GM19467 (cell line): ENCODE results near the gene RAP1GAP.

Experiments used
- ATAC-seq: cut with Tn5 transposase; IDR thresholded peaks from one replicate; pipeline ENCODE4 v1.9.1; 2021; ENCODE audit warnings: mild to moderate bottlenecking, moderate library complexity; ENCODE audit not compliant: unreplicated experiment

RAP1GAP gene

DNA sequence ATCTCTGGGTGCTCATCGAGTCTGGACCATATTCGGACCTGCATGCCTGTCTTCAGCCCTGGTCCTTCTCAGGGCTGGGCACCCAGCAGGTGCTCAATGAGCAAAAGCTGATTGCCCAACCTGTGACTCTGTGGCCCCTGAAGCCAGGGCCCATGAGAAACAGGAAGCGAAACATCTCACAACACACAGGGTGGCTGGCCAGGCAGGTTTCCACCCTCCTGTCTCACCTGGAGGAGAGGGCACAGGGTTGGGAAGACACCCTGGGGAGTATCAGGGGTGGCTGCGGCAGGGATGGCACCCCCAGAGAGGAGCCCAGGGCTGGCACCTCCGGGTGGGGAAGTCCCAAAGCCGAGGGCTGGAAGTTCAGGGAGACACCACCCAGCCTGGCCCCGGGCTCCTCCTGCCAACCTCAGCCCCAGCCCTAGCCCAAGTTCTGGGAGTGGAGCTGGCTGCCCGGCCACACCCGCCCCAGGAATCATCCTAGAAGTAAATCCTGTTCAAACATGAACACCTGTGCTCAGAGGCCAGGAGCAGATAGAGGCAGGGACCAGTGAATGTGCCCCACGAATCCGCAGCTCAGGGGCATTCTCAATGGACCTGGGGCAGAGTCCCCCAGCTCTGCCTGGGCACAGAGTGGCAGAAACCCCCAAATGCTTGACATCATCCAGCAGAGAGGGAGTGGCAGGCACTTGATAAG is 54.6 kb downstream of the RAP1GAP start:
- ATAC-seq, result no peak

DNA sequence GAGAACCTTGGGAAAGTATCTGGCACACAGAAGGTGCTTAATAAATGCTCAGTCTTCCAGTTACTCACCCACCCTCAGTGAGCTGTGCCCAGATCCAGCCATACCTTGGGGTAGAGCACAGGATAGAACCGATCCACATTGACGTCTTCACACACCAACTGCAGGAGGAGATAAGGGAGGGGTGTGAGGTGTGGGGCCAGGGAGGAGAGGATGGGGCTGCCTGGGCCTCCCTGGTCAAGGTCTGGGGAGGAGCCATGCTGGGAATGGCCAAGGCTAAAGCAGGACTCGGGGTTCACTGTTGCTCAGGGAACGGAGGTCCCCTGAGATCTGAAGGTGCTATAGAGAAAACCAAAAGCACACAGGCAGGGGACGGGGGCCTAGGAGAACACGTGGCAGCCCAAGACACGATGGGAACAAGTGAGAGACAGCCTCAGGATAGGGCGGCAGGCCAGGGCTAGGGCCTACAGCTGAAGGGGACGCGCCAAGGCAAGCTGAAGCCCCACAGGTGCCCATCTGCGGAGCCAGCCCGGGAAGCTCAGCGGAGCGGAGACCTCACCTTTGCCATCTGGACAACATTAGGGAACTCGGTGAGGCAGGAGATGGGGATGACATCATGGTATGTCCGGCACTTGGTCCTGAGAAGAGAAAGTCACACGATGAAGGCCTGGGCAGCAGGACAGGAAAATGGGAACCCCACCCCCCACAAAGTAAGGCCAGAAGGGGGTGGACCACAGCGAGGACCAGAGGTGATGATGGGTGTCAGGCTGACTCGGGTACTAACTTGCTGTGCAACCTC is 55.9 kb downstream of the RAP1GAP start:
- ATAC-seq, result no peak

DNA sequence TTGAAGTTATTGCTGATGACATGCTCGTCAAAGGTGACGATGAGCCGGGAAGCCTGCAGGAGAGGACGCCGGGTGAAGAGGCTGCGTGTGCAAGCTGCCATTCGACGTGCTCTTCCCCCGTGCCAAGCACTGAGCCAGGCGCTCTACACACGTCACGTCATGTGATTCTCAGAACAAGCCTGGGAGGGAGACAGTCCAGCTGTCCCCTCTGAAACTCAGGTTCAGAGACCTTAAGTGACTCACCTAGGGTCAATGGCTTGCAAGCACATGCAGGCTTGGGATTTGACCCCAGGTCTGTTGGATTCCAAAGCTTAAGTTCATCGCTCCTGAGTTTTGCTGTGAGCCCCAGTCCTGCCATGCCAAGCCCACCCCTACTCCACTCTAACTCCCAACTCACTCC is 57.1 kb downstream of the RAP1GAP start:
- no peak for ATAC-seq

DNA sequence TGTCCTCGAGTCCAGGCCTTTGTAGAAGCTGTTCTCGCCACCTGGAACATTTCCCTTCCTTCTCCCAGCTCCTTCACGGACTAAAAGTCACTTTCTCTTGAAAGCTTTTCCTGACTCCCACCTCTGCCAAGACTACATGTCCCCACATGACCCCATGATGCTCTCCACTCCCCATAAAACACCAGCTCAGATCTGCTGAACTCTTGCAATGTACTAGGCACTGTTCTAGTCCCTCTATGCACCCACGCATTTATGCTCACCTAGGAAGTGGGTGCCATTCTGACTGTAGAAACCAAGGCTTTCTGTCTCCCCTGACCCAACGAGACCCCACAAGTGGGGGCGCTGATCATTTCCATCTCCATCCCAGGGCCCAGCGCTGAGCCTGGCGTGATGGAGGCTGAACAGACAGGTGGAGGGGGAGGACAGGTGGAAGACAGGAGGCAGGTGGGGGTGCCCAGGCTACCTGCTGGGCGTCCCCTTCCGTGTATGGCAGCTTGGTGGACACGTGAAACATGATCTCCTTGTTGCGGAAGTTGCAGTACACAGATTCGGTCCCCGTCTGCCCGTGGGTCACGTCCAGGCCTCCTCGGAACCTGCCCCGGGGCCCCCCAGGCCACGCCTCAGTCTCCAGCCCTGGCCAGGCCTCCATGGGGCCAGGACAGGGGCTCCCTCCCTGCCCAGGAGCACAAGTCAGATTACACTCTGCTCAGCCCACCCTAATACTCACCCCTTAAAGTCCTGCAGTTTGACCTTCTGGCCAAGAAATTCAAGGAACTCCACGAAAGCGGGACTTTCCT is 58.0 kb downstream of the RAP1GAP start:
- ATAC-seq, result no peak

DNA sequence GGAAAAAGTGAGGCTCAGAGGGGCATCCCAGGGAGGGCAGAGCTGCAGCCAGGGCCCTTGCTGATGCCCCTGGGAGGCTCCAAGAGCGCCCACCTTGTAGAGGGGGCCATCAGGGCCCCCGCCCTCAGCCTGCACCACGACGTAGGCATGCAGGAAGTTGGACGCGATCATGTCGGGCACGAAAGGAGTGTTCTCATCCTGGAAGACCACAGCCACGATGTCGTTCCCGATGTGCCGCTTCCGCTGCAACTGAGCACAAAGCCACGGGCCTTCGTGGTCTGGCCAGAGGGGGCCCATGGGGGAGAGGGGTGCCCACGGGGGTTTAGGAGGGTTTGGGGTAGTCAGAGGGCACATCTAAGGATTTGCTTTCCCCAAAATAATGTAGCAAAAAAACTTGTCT is 59.1 kb downstream of the RAP1GAP start:
- no peak for ATAC-seq

DNA sequence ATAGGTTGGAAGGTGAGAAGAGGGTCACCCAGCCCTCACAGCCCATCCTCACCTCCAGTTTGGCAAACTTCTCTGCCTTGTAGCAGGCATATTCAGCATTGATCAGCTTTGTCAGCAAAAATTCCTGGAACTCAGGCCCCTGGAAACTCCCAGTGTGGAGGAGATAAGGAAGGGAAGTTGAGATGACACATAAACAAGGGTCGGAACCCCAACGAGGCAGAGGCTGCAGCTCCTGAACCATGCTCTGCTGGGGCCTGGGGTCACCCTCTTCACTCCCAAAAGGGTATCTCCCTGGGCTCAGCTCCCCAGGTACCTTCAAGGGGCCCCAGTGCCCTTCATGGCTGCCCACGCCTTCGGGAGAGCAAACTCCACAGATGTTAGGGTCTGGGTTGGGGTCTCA is 60.4 kb downstream of the RAP1GAP start:
- ATAC-seq, result no peak

DNA sequence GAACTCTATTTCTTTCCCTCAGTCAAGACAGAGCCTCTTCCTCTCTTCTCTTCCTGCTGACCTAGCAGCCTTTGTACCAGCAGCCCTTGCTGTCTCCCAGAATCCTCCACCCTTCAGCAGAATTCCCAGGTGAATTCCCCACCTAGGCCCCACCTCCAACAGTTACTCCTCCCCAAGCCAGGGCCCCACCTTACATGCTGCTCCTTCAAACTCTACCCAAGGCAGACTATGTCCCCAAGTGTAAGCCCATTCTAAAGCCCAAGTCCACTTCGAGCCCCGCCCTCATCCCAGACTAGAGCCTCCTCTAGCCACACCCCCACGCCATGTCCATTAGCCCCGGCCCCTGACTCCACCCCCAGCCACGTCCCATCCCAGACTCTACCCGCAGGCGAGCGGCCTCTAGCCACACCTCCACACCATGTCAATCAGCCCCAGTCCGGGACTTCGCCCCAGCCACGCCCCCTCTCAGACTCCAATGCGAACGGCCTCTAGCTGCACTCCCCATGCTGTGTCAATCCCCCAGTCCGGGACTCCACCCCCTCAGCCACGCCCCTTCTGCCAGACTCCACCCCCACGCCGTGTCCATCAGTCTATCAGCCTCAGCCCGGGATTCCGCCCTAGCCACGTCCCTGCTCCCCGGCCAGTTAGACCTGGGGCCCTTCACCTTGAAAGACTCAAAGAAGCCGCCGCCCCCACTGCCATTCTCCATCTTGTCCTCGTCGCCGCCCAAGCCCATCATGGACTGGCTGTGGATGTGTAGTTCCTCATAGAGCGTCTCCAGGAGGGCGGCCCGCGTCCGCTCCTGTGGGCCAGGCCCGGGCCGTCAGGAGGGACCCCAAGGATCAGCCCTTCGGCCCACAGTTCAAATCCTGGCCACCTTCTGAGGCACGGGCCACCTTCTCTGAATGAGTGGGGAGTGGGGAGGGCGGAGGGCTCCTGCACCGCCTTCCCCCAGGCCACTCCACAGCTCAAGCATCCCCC is 61.3 kb downstream of the RAP1GAP start:
- ATAC-seq, result no peak

DNA sequence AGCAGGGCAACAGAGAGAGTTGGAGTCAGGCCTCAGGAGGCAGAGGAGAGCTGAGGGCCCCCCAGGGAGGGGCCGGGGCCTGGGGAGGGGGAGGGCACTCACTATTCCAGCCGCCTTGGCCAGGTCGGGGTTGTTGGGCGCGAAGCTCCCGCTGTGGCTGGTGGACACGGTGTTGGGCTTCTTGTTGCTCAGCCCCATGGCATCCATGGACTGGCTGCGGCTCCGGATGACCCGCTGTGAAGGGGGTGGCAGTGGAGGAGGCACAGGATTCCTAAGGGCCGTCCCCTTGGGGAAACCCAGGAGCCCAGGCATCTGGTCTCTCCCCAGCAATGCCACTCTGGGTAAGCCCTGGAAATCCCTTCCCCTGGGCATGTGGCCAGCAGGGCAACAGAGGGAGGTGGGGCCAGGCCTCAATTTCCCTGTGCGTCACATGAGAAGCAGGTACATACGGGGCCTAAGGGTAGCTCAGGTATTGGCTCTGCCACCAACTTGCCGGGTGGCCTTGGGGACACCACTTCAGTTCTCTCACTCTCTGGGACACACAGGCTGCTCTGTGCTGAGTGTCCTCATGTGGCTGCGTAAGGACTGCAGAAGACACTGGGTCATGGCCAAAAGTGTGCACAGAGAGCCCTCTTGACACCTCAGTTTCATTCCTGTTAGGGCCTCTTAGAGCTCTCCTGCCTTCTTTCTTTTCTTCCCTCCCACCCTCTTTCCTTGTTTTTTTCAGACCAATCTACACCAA is 63.0 kb downstream of the RAP1GAP start:
- ATAC-seq, result no peak

DNA sequence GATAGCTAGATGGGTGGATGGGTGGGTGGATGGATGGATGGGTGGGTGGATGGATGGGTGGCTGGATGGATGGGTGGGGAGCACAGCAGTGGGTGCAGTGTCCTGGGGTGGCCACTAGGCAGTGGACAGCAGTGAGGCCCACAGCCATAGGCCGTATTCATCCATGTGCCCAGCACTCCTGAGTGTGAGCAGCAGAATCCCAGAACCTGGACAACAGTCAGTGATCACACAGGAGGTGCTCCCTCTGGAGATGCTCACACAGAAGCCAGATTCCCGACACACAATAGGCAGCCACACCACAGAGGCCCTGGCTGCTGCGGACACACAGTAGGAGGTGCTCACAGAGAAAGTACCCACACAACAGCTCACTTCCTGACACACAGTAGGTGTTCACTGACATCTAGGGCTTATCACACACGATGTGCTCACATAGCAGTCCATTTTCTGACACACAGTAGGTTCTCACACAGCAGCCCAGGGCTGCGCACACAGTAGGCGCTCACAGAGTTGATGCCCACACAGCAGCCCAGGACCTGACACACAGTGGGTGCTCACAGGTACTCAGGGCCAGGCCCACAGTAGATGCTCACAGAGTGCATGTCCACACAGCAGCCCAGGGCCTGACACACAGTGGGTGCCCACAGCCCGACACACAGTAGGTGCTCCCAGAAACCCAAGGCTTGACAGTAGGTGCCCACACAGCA is 64.0 kb downstream of the RAP1GAP start:
- ATAC-seq, result no peak

DNA sequence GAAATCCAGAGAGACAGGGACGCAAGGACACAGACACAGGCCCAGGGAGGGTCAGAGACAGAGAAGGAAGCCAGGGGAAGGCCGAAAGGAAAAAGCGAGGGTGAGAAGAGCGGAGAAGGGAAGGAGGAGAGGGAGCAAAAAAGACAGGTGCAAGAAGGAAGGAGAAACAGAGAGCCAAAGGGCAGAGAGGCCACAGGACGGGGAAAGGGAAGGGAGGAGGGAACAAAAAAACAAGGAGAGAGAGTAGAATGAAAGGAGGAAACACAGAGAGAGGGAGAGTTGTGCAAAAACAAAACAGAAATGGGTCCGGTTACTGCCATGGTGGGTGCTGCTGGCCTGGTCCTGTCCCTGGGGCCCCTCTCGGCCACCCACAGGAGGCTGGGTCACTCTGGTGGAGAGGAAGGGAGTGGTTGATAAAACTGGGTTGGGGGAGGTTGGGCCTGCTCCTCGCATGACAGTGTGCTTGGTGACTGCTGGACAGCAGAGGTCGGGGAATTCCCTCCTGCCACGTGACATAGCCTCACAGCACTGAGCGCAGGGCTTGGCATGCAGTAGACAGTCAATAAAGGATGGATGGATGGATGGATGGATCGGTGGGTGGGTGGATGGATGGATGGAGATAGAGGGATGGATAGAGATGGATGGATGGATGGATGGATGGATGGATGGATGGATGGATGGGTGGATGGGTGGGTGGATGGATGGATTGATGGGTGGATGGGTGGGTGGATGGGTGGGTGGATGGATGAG is 64.8 kb downstream of the RAP1GAP start:
- ATAC-seq, result no peak

DNA sequence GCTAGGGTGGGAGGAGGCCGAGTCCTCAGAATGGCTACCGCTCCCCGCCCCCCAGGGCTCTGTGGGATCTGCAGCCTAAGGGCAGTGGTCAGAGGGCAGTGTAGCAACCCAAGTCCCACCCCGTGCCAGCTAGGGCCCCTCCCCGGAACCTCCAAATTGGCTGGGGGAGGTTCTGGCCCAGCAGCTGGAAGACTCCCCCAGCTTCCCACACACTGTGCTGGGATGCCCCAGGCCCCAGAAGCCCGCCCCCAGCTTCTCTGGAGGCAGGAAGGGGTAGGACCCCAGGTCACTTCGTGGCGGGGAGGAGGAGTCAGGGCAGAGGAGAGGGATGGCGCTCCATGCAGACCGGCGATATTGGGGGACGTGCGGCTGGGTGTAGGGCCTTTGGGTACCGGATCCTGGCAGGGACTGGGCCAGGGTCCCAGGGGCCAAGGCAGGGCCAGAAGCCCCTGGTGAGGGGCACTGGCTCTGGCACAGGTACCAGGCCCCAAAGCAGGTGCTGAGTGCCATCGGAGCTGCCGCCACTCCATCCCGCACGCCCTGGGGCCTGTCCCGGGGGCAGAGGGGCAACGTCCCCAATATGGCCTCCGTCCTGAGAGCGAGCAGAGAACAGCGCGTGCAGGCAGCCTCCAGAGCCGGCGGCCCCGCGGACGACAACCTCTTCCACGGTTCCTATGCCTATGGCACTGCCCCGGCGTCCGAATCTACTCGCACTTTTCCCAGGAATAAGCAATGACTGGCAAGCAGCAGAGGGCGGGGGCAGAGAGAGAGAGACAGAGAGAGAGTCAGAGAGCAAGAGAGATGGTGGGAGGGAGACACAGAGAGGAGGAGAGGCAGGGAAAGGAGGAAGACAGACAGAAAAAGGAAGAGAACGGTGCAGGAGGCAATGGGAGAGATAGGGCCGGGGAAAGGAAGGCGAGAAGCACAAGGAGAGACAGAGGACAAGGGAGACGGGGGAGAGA is 65.7 kb downstream of the RAP1GAP start:
- ATAC-seq, result no peak

DNA sequence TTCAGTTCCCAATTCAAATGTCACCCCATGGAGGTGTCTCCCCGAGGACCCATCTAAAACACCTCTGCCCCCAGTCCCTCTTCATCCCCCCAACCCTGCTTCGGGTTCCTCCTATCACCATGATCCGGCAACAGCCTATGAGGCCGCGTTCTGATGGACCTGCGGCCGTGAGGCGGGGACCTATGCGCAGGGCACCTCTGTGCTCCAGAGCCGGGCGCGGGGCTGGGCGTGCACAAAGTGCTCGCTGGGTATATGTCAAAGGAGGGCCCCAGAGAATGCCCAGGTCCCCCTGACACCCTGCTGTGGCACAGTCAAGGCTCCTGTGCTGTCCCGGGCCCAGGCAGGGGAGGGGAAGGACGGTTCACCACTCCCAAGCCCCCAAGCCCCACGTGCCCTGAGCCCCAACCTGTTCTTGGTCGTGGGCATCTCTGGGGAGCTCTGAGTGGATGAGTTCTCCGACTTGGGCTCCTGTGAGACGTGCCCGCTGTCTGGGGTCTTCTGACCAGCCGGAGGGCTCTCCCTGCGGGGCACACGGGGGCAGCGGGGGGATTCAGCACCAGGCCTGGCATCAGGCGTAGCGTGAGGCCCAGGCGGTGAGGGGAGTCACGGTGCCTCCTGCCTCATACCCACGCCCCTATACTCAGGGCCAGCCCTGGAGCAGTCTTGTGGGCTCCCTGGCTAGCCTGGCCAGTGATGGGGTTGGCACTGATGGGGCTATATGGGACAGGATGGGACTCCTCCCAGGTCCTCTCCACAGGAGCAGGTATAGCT is 67.7 kb downstream of the RAP1GAP start:
- ATAC-seq, result no peak

DNA sequence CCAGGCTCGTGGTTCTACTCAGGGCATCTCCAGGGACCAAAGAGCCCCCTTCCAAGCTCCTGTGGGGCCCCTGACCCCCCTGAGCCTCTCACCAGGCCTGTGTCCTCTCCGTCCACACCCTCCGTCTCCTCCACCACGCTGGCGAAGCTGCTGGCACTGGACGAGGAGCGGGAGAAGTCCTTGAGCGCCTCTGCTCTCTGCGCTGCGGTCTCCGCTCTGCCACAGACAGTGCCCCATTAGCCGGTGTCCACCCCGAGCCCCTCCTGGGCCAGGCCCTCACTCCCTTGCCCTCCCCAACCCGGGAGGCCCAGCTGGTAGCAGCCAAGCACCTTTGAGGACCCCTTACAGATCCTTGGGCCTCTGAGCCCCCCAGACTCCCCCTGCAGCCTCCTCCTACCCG is 69.8 kb downstream of the RAP1GAP start:
- no peak for ATAC-seq

DNA sequence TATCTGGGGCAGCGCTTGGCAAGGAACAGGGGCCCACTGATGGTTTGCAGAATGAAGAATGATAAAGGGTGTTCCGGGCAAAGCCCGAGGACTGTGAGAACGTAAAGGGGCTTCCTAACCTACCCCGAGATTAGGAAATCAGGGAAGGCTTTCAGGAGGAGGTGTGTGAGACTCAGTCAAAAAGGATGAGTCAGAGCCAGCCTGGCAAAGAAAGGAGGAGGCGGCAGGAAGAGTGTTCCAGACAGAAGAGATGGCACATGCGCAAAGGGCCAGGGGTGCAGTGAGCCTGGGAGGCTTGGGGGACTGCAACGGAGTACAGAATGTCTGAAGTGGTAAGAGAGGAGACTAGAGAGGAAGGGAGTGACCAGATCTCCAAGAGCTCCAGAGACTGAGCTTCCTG is 70.3 kb downstream of the RAP1GAP start:
- ATAC-seq, result no peak

DNA sequence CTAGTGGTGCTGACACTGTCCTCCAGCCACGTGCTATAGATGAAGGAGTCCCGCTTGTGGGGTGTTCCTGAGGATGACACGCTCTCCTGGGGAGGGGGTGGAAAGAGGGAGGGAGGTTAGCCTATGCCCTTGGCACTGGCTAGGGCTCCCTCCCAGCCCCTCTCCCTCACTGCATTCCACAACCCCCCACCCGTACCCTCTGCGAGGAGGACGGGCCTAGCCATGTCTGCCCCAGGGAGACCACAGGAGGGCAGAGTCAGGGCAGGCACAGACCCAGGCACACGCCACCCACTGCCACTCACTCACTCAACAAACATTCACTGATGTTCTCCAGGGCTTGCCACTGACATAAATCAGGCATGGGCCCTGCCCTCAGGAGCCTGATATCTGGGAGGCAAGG is 70.7 kb downstream of the RAP1GAP start:
- no peak for ATAC-seq

DNA sequence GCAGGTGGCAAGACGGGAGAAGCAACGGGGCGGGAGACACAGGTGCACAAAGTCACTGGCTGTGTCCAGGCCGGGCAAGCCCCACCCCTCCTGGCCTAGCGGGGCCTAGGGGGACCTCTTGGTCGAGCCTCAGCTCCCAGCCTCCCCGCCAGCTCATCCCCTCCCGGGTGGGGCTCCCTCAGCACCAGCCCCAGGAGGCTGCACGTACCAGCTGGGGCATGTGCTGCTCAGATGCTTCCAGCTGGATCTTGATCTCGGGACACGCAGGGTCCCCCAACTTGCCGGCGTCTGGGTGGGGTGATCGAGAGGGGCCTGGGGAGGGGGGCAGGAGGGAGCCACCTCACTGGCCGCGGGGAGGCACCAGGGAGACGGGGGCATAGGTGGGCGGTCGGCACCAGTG is 71.4 kb downstream of the RAP1GAP start:
- ATAC-seq, result no peak

DNA sequence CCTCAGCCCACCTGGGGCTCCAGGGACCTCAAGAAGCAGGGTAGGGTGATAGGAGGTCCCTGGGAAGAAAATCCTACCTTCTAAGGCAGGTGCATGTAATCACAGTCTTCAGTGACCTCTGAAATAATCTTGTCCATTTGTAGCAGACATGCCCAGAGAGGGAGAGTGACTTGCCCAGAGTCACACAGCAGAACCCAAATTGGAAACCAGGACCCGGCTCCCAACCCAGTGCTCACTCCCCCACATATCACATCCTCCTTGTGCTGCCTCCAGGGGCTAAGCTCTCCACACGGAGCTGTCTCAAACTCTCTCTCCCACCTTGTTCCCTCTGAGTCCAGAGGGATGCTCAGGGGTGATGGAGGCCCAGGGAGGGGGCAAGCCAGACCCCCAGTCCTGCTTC is 72.5 kb downstream of the RAP1GAP start:
- no peak for ATAC-seq
